Skin of body (tissue), 2 donors: ENCODE data around the gene SV2B. TPM values are rescaled to one million over a fixed set of nuclear protein-coding genes. Genes with fewer than 3 reads are reported as not detected.

Experiments
- DNase-seq: peaks from one replicate; lab custom pipeline; 2025; lab: John Stamatoyannopoulos, UW
- total RNA-seq: library from RNA; depleted of rRNA; stranded (reverse); fragments of >200 nt; gene quantifications from one replicate; pipeline ENCODE4 v1.2.3, GENCODE V29; 2014

Gene SV2B
- total RNA-seq, 1 donor from 2014 or later = 1.5 TPM

- no peak for DNase-seq
These were observed 128.3 kb downstream of the SV2B start for GRCh38 chr15:91228383-91228782.

DNA sequence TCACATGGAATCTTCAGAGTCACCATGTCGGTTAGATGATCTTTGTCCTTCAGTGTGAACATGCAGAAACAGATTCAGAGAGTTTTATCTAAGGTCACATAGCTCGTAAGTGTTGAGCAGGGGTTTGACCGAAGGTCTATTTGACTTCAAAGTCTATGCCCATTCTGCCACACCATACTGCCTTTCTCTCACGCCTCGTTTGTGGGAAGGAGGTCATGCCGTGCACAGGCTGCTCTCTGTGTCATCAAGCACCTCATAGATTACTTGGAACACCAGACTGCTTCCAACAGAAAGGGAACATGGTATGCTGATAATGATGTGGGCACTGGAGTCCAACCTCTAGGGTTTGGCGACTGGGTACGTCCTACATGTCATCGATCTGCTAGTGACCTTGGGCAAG lies 128.8 kb downstream of the SV2B start:
- no peak for DNase-seq

GRCh38 chr15:91231703-91232102 lies 131.6 kb downstream of the SV2B start:
- DNase-seq = no peak

DNA sequence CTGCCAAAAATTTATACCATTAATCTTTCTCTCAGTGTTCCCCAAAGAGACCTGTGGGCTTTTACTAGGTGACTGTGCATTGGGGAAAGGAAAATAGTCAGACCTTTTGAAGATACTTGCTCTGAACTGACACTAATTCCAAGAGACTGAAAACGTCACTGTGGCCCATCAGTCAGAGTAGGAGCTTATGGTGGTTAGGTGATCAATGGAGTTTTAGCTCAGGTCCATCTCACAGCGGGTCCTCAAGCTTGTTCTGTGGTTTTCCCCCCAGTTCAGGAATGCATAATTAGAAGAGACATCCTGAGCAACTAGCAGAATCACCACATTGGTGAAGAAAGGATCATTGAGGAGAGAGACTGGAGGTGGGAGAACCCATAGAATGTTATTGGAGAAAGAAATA lies 134.7 kb downstream of the SV2B start:
- no peak for DNase-seq

DNA sequence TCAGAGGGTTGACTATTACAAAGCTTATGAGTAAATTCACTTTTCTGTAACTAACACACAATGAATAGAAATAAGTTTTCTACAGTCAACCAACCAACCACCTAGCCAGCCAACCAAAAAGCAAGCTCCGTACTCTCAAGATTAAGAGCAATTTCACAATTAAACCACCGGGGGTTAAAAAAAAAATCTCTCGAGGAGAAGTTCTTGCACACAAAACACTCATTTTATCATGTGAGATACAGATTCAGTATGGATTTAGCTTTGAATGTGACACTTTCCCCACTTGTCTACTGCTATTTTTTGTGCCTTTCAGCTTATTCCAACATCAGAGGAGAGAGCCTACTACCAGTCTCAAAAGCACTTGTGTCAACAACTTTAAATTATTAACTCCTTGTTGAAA lies 135.3 kb downstream of the SV2B start:
- no peak for DNase-seq

DNA sequence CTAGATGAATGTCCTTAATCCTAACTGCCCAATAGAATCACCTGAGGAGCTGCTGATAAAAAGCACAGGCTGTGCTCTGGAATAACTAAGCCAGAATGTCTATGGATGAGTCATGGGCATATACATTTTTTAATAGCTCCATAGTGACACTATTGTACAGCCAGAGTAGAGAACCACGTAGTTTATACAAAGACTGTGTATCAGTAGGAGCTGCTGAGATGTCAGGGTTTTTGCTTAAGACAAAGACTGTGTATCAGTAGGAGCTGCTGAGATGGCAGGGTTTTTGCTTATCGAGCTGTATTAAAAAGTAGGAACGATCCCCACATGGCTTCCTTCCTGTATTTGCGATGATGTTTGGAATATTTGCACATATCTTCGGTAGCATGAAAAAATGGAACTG lies 137.4 kb downstream of the SV2B start:
- DNase-seq = no peak

GRCh38 chr15:91238644-91239425 lies 138.8 kb downstream of the SV2B start:
- DNase-seq = no peak

DNA sequence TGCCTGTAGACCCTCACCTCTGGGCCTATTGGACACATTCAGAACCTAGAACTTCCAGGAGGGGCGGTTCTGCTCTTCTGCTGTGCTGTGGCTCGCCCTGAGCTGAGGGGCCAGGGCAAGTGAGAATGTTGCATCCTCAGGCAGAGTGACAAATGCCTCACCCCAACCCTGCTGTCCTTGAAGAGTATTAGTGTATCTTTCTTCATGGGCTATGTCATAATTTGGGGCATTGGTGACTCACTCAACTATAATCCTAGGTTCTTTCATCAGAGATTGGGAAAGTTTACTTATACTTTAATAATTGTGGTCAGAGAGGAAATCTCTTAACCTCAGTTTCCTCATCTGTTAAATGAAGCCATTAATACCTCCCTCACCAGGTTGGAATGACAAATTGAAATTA lies 143.8 kb downstream of the SV2B start:
- DNase-seq = no peak

GRCh38 chr15:91244919-91245318 lies 144.9 kb downstream of the SV2B start:
- DNase-seq = no peak

DNA sequence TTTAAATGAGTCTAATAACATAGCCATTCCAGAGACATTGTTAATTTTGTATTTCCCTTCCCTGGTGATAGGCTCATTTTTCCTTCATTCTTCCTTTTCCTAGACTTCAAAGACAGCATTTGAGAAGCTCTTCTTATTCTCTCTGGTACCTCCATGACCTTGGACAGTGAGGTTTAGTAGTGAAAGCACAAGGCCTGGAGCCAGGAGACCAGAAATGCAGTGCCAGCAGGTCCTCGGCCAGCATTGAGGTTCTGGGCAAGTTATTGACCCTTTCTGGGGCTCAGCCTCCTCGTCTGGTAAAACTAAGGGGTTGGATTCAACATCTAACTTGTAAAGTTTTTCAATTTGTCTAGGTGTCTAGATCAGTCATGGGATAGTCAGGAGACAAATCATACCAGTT lies 146.9 kb downstream of the SV2B start:
- DNase-seq = no peak

DNA sequence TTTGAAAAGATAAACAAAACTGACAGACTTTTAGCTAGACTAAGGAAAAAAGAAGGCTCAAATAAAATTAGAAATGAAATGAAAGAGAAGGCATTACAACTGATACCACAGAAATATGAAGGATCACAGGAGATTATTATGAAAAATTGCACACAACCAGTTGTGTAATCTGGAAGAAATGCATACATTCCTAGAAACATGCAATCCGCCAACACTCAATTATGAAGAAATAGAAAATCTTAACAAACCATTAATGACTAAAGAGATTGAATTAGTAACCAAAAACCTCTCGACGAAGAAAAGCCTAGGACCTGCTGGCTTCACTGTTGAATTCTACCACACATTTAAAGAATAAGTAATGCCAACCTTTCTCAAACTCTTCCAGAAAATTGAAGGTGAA lies 149.5 kb downstream of the SV2B start:
- DNase-seq = no peak

- no peak for DNase-seq
These were observed 152.3 kb downstream of the SV2B start for GRCh38 chr15:91252322-91252721.

DNA sequence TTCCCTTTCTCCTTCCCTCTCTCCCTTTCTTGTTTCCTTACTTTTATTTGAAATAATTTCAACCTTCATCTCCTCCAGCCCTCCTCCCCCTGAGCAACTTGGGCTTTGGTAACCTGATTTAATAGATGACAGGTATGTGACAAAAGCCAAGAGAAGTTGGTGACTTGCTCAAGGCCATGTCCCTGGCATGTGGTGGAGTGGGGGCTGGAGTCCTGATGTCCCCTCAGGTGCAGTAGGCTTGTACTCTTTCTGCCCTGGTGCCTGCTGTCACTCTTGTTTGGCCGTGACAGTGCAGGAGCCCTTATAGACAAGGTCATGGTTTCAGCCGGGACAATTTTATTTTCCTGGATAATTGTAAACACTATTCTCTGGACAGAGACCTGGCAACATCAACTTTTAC lies 152.7 kb downstream of the SV2B start:
- DNase-seq = no peak

- DNase-seq = no peak
These were observed 153.5 kb downstream of the SV2B start for GRCh38 chr15:91253605-91254004.

- no peak for DNase-seq
These were observed 154.7 kb downstream of the SV2B start for GRCh38 chr15:91254766-91255165.

GRCh38 chr15:91255670-91256192 lies 155.7 kb downstream of the SV2B start:
- DNase-seq = no peak

DNA sequence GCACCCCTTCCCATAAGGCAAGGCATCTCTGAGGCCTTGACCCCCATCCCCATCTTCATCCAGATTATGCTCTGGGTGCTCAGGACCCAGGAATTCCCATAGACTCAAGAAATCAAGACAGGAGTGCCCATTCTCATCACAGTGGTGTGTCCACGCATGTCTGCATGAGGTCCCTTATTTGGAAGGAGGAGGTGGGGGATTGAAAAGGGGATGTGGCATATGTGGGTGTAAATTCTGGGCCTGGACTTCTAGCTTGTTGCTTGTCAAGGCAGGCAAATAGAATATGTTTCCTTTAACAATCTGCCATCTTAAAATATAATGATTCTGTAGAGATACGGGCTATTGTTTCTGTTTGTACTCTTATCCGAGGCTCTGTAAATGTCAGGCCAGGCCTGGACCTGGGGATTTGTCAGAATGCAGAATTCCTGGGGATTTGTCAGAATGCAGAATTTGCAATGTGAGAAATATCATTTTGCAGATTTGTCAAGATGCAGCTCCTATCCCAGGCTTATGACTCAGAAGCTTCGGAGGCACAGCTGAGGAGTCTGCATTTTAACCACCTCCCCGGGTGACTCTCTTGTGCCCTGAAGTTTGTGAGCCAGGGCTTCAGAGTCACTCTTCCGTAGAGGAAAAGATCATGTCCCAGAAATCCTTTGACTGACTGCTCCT lies 157.8 kb downstream of the SV2B start:
- DNase-seq = no peak

DNA sequence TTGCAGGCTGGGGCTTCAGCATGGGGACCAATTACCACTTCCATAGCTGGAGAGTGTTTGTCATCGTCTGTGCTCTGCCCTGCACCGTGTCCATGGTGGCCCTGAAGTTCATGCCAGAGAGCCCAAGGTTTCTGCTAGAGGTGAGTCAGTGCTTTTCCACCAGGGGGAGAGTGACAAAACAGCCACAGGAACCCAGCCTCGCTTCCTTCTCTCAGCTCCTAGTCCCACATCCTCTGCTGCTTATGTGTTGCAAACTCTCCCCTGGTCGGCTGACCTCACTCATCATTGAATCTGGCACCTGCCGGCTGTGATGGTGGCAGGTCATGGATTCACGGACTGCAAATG lies 158.3 kb downstream of the SV2B start:
- DNase-seq = no peak

DNA sequence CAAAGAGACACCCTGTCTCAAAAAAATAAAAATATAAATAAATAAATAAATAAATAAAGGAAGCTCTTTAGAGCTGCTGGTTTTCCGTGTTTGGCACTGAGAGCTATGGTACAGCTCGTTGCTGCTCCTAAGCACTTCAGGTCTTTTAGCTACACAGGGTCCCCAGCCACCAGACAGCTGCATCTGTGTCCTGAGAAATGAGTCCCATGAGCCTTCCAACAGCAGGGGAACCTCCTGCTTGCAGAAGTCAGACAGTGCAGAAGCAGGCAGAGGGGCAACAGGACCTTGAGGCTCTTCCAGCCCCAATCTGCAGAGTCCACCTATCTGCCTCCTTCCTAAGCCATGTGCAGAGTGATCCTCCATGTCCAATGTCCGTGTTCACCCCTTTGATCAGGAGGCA lies 159.0 kb downstream of the SV2B start:
- no peak for DNase-seq

DNA sequence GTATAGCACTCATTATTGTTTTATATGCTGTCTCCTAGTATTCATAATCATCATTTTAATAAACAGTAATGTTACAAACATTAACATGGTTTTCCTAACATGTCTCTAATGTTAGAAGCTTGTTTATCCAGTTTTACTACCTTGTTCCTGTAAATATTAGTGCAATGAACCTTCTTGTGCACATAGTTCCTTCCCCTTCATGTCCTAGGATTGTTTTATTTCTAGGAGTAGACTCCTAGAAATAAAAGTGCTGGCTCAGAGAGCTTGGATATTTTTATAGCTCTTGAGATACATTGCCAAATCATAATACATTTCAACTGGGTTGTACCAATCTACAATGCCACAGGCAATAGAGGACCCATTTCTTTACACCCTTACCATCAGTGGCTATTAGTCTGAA lies 161.3 kb downstream of the SV2B start:
- no peak for DNase-seq

GRCh38 chr15:91263632-91264531 lies 163.8 kb downstream of the SV2B start:
- DNase-seq = no peak
